ELF-1 (cell line): ENCODE results near the gene TRIM66.

ENCODE experiments used
- DNase-seq: peaks from one replicate; pipeline ENCODE4 v3.0.0-alpha.2; 2016; ENCODE audit warnings: low read depth, low spot score

The TRIM66 gene

GRCh38 chr11:8608652-8609051 is 73.8 kb downstream of the TRIM66 start:
- DNase-seq: no peak

GRCh38 chr11:8605971-8606563 is 76.4 kb downstream of the TRIM66 start:
- no peak for DNase-seq

- DNase-seq: peak; percentile 80
Measured at GRCh38 chr11:8604078-8604723, 78.3 kb downstream of the TRIM66 start.

- DNase-seq: no peak
Measured at GRCh38 chr11:8603696-8604077, 78.8 kb downstream of the TRIM66 start.

- no peak for DNase-seq
Measured at GRCh38 chr11:8601376-8602133, 80.9 kb downstream of the TRIM66 start.

- no peak for DNase-seq
Measured at GRCh38 chr11:8598506-8598905, 84.0 kb downstream of the TRIM66 start.

- DNase-seq: no peak
Measured at GRCh38 chr11:8597182-8597581, 85.3 kb downstream of the TRIM66 start.

GRCh38 chr11:8596504-8597046 is 85.9 kb downstream of the TRIM66 start:
- no peak for DNase-seq

- DNase-seq: peak; percentile 75
Measured at GRCh38 chr11:8593935-8594909, 88.2 kb downstream of the TRIM66 start, which contains the start of gene STK33. STK33 (minus strand) TSS chr11:8594228; CDS start chr11:8474905, 119,323 bp downstream.

- DNase-seq: no peak
Measured at GRCh38 chr11:8593455-8593854, 89.0 kb downstream of the TRIM66 start.

- no peak for DNase-seq
Measured at GRCh38 chr11:8587915-8588314, 94.5 kb downstream of the TRIM66 start.

- DNase-seq: no peak
Measured at GRCh38 chr11:8586805-8587204, 95.7 kb downstream of the TRIM66 start.

- no peak for DNase-seq
Measured at GRCh38 chr11:8586184-8586583, 96.3 kb downstream of the TRIM66 start.

GRCh38 chr11:8584511-8584910 is 98.0 kb downstream of the TRIM66 start:
- no peak for DNase-seq

- no peak for DNase-seq
Measured at GRCh38 chr11:8584082-8584481, 98.4 kb downstream of the TRIM66 start.

GRCh38 chr11:8581300-8581699 is 101.2 kb downstream of the TRIM66 start:
- no peak for DNase-seq

GRCh38 chr11:8577791-8578581 is 104.5 kb downstream of the TRIM66 start:
- DNase-seq: no peak

- no peak for DNase-seq
Measured at GRCh38 chr11:8574798-8575197, 107.7 kb downstream of the TRIM66 start.

- DNase-seq: no peak
Measured at GRCh38 chr11:8573777-8574176, 108.7 kb downstream of the TRIM66 start.

- DNase-seq: no peak
Measured at GRCh38 chr11:8567602-8568198, 114.8 kb downstream of the TRIM66 start.
